Medulla oblongata (tissue), 1 donor: Measurements from ENCODE around the gene CFD.
"Not testable (repeated sequence)": the region's sequence is repeated elsewhere in the genome, so short reads cannot be mapped to it uniquely, and the experiment has no call there.

ENCODE experiments used
- DNase-seq: peaks from one replicate; pipeline ENCODE4 v3.0.0-alpha.2; 2015; ENCODE audit errors: extremely low spot score

Gene CFD

GRCh38 chr19:871446-872265, 12.2 kb downstream of the CFD start:
- DNase-seq = no peak

DNA sequence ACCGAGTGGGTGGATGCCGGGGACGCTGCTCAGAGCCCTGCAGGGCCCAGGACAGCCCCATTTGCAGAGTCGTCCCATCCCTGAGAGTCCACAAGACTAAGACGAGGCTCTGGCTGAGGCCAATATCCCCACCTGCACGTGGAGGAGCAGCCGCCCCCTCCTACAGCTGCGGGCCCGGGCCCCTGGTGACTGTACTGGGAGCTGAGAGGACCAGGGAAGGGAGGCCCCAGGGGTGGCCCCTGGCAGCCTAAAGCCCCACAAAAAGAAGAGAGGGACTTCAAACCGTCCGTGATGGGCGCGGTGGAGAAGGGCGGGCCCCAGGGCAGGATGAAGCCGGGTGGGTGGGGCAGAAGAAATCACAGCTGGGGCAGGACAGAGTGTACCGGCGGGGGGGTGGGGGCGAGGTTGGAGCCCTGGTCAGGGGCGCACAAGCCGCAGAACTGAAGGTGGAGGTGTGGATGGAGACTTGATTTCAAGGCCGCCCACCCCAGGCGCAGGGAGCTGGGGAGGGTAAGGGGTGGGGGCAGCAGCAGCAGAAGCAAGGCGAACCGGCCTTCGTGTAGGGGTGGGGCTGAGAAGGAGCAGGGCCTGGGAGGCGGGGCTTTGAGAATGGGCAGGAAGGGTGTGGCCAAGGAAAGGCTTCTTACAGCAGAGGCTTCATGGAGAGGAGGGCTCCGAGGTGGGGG, 12.9 kb downstream of the CFD start:
- no peak for DNase-seq

- DNase-seq = no peak
Measured at GRCh38 chr19:873084-873483, 13.6 kb downstream of the CFD start.

DNA sequence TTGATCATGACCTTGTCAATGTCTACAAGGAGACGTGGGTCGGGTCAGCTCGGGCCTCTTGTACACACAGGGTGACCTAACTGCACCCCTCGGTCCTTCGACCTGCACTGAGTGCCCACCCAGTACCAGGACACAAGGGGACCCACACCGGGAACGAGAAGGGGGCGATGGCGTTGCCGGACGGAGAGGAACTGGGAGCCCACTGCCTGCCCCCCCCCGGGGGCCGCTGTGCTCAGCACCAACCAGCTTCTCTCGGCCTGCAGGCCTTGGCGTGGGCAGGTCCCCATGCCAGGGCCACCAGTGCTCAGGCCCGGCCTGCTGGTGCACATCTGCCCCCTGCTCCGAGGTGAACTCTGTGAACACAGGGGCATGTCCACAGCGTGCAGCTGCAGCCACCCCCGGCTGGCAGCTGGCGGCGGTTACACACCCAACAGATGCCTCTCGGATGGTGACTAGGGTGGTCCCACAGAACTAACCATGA, 14.1 kb downstream of the CFD start:
- no peak for DNase-seq

- no peak for DNase-seq
Measured at GRCh38 chr19:875265-875879, 15.9 kb downstream of the CFD start.

- DNase-seq = no peak
Measured at GRCh38 chr19:876089-876488, 16.6 kb downstream of the CFD start.

- no peak for DNase-seq
Measured at GRCh38 chr19:876780-877314, 17.4 kb downstream of the CFD start.

DNA sequence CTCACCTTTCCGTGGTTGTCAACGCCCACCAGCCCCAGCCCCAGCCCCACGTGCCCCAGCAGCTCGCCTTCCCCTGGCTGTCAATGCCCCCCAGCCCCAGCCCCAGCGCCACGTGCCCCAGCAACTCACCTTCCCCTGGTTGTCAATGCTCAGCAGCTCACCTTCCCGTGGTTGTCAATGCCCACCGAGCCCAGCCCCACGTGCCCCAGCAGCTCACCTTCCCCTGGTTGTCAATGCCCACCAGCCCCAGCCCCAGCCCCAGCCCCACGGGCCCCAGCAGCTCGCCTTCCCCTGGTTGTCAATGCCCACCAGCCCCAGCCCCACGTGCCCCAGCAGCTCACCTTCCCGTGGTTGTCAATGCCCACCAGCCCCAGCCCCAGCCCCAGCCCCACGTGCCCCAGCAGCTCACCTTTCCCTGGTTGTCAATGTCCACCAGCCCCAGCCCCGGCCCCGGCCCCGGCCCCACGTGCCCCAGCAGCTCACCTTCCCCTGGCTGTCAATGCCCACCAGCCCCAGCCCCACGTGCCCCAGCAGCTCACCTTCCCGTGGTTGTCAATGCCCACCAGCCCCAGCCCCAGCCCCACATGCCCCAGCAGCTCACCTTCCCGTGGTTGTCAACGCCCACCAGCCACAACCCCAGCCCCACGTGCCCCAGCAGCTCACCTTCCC, 18.7 kb downstream of the CFD start:
- not testable (repeated sequence) for DNase-seq

GRCh38 chr19:878751-879561, 19.5 kb downstream of the CFD start:
- not testable (repeated sequence) for DNase-seq

- DNase-seq = no peak
Measured at GRCh38 chr19:879711-880438, 20.4 kb downstream of the CFD start.

- DNase-seq = no peak
Measured at GRCh38 chr19:881385-882071, 22.1 kb downstream of the CFD start.

DNA sequence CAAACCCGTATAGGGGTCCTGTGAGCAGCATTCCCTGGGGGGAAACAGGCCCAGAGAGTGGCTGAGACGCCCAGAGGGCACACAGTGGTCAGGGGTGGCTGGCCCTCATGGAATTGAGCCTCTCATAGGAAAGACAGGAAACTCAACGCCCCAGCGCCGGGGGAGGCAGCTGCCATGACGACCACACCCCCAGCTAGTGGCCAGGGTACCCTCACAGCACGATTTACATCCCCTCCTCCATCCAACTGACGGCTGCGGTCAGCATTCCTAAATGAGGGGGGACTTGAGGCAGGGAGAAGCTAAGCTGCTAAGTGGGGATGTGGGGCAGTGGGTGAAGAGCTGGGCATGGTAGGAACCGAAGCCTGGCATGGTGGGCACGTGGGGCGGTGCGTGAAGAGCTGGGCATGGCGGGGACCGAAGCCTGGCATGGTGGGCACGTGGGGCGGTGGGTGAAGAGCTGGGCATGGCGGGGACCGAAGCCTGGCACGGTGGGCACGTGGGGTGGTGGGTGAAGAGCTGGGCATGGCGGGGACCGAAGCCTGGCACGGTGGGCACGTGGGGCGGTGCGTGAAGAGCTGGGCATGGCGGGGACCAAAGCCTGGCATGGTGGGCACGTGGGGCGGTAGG, 23.5 kb downstream of the CFD start:
- DNase-seq = no peak

DNA sequence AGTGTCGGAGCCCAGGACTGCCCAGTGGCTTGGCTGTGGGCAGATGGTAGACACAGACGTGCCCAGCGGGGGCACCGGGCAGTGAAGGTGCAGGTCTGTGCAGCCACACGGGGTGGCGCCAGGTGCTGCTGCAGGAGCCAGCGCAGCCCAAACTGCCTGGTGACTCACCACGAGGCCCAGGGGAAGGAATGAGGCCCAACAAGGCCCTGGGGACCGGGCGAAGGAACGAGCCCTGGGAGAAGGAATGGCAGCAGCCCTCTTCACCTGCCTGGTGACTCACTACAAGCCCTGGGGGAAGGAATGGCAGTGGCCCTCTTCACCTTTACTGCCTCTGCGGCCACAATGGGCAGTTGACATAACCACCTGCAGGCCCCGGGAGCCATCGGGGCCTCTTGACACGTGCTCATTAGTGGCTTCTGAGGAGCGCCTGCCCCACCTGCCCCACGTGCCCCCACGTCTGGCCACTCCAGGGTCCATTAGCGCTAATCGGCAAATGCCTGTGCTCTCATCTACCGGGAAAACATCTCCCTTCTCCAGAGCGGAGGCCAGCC, 24.3 kb downstream of the CFD start:
- no peak for DNase-seq

- DNase-seq = no peak
Measured at GRCh38 chr19:884420-885211, 25.2 kb downstream of the CFD start.

GRCh38 chr19:885536-886224, 26.2 kb downstream of the CFD start:
- DNase-seq = no peak

DNA sequence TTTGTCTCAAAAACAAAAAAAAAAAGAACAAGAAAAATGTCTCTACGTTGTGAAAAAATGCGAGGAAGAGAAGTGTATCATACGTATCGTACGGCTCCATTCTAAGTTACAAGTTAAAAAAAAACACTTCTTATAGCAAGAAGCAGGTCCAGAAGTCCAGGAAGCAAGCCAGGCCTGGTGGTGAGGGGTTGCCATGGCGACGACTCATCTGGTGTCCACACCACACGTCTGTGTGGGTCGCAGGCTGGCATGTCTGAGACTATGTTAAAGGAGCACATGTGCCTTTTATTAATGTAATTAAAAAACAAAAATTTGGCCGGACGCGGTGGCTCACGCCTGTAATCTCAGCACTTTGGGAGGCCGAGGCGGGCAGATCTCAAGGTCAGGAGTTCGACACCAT, 27.6 kb downstream of the CFD start:
- no peak for DNase-seq

DNA sequence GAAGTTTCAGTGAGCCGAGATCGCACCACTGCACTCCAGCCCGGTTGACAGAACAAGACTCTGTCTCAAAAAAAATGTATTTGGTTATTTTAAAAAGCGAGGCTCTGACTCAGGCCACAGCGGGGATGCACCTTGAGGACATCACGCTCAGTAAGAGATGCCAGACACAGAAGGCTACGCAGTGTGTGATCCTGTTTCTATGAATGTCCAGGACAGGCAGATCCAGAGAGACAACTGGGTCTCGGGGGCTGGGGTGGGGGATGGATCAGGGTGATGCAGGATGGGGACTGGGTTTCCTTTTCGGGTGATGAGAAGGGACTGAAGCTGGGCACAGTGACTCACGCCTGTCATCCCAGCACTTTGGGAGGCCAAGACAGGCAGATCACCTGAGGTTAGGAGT, 28.1 kb downstream of the CFD start:
- DNase-seq = no peak
